Measurements from ENCODE around the gene PPT1. TPM values are rescaled to one million over a fixed set of nuclear protein-coding genes. Genes with fewer than 3 reads are reported as not detected.

The PPT1 gene
- total RNA-seq, 1 donor from 2014 or later: 67.3 TPM

GRCh38 chr1:40027647-40028046 lies 69.4 kb downstream of the PPT1 start:
- Mint-ChIP-seq H3K36me3 (ENCODE audit: insufficient read depth) (no peaks in the 10 kb centered on the region), H3K4me1 (ENCODE audit: low read depth) (peaks cover 1% of the 10 kb centered on the region), H3K27ac (no peak overlapping the region), H3K27me3 (peaks cover 9% of the 10 kb centered on the region), H3K9me3 (ENCODE audit: low read depth) (peaks cover 7% of the 10 kb centered on the region), H3K4me3 (ENCODE audit: low read depth) (no peak overlapping the region)
- no peak for TF ChIP-seq CTCF (IDR thresholded peaks at IDR 0.05; ENCODE audit: unreplicated experiment)
- no peak for DNase-seq (ENCODE audit: low spot score, unreplicated experiment)

DNA sequence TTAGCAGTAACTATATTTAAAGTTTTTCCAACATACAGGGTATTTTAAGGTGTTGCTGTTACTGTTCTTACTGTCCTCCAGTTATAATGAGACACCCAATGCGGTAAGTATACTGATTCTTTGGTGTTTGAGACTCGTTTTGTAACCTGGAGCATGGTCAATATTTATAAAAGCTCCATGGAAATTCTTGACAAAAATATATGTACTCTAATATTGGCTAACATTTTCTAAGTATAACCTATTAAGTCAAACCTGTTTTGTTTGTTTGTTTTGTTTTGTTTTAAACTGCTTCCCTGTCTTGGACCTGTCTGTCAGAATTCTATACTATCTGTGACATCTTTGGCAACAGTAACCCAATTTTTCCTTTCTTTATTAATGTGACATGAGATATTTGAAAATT lies 72.4 kb downstream of the PPT1 start:
- TF ChIP-seq CTCF (IDR thresholded peaks at IDR 0.05; ENCODE audit: unreplicated experiment): no peak
- peaks cover 7% of the 10 kb centered on the region for H3K9me3 Mint-ChIP-seq (ENCODE audit: low read depth)

GRCh38 chr1:40023379-40023944 lies 73.6 kb downstream of the PPT1 start:
- Mint-ChIP-seq H3K4me3 (ENCODE audit: low read depth) (no peak overlapping the region), H3K4me1 (ENCODE audit: low read depth) (no peaks in the 10 kb centered on the region), H3K27me3 (peaks cover 2% of the 10 kb centered on the region), H3K36me3 (ENCODE audit: insufficient read depth) (no peaks in the 10 kb centered on the region), H3K27ac (no peak overlapping the region), H3K9me3 (ENCODE audit: low read depth) (peaks cover 7% of the 10 kb centered on the region)
- no peak for TF ChIP-seq CTCF (IDR thresholded peaks at IDR 0.05; ENCODE audit: unreplicated experiment)
- no peak for DNase-seq (ENCODE audit: low spot score, unreplicated experiment)

More for the DNA sequence above, 72.4 kb downstream of the PPT1 start:
- DNase-seq (ENCODE audit: low spot score, unreplicated experiment): no peak
- Mint-ChIP-seq H3K27ac (no peak overlapping the region), H3K4me1 (ENCODE audit: low read depth) (no peaks in the 10 kb centered on the region), H3K36me3 (ENCODE audit: insufficient read depth) (no peaks in the 10 kb centered on the region), H3K27me3 (peaks cover 8% of the 10 kb centered on the region), H3K4me3 (ENCODE audit: low read depth) (no peak overlapping the region)

Other genes with a start within 250 kb of the PPT1 start
- 35.9 and 43.3 TPM in 2 replicates for gene TRIT1, start 213.7 kb downstream of the PPT1 start, total RNA-seq
- 19.3 and 21.3 TPM in 2 replicates for gene MYCL, start 195.3 kb downstream of the PPT1 start, total RNA-seq
- gene MFSD2A, start 142.1 kb downstream of the PPT1 start, total RNA-seq: 1.8 and 2.4 TPM in 2 replicates
- 154 and 179 TPM in 2 replicates for gene CAP1, start 56.5 kb downstream of the PPT1 start, total RNA-seq
- gene RLF, start 64.1 kb upstream of the PPT1 start, total RNA-seq: 20.5 TPM in 2 replicates
- gene TMCO2, start 150.7 kb upstream of the PPT1 start, total RNA-seq: not detected in 2 replicates
- 40.4 and 41.9 TPM in 2 replicates for gene ZMPSTE24, start 161.0 kb upstream of the PPT1 start, total RNA-seq
- gene COL9A2, start 220.0 kb upstream of the PPT1 start, total RNA-seq: 48.1 and 53.8 TPM in 2 replicates